A172 (cell line): ENCODE results near the gene RBBP8. TPM values are rescaled to one million over a fixed set of nuclear protein-coding genes. Genes with fewer than 3 reads are reported as not detected.
"Not testable (repeated sequence)": the region's sequence is repeated elsewhere in the genome, so short reads cannot be mapped to it uniquely, and the experiment has no call there.

Experiments
- DNase-seq: peaks from one replicate; pipeline ENCODE4 v3.0.0-alpha.2; 2015; ENCODE audit warnings: low spot score
- total RNA-seq: library from RNA; depleted of rRNA; stranded (reverse); fragments of >200 nt; shearing (Covaris generic); gene quantifications from 2 replicates; pipeline ENCODE4 v1.2.3, GENCODE V29; 2014

RBBP8 gene
- total RNA-seq, 1 experiment from 2014 or later, result 95.1 TPM

GRCh38 chr18:22943847-22944246 lies 10.7 kb downstream of the RBBP8 start:
- DNase-seq, result no peak

- no peak for DNase-seq
Observed at GRCh38 chr18:22946217-22946616, 13.1 kb downstream of the RBBP8 start.

- DNase-seq, result no peak
Observed at GRCh38 chr18:22946846-22947245, 13.7 kb downstream of the RBBP8 start.

- no peak for DNase-seq
Observed at GRCh38 chr18:22951823-22952222, 18.7 kb downstream of the RBBP8 start.

GRCh38 chr18:22952525-22952924 lies 19.4 kb downstream of the RBBP8 start:
- no peak for DNase-seq

- DNase-seq, result not testable (repeated sequence)
Observed at GRCh38 chr18:22953982-22954381, 20.9 kb downstream of the RBBP8 start.

- no peak for DNase-seq
Observed at GRCh38 chr18:22956226-22956625, 23.1 kb downstream of the RBBP8 start.

GRCh38 chr18:22961156-22961555 lies 28.0 kb downstream of the RBBP8 start:
- DNase-seq, result no peak

GRCh38 chr18:22962004-22962403 lies 28.9 kb downstream of the RBBP8 start:
- no peak for DNase-seq

- no peak for DNase-seq
Observed at GRCh38 chr18:22964116-22964515, 31.0 kb downstream of the RBBP8 start.

- no peak for DNase-seq
Observed at GRCh38 chr18:22964722-22965121, 31.6 kb downstream of the RBBP8 start.

GRCh38 chr18:22971038-22971437 lies 37.9 kb downstream of the RBBP8 start:
- no peak for DNase-seq

- no peak for DNase-seq
Observed at GRCh38 chr18:22974001-22974400, 40.9 kb downstream of the RBBP8 start.

GRCh38 chr18:22974707-22975106 lies 41.6 kb downstream of the RBBP8 start:
- no peak for DNase-seq

GRCh38 chr18:22975508-22975907 lies 42.4 kb downstream of the RBBP8 start:
- DNase-seq, result no peak

GRCh38 chr18:22977847-22978701 lies 44.9 kb downstream of the RBBP8 start:
- peak; percentile 82 for DNase-seq

GRCh38 chr18:22980394-22980793 lies 47.3 kb downstream of the RBBP8 start:
- DNase-seq, result no peak

GRCh38 chr18:22981274-22982133 lies 48.4 kb downstream of the RBBP8 start:
- no peak for DNase-seq

GRCh38 chr18:22983175-22983574 lies 50.0 kb downstream of the RBBP8 start:
- peak; percentile 21 for DNase-seq

GRCh38 chr18:22985250-22985649 lies 52.1 kb downstream of the RBBP8 start:
- no peak for DNase-seq

GRCh38 chr18:22987547-22988189 lies 54.5 kb downstream of the RBBP8 start:
- no peak for DNase-seq

GRCh38 chr18:22988208-22988607 lies 55.1 kb downstream of the RBBP8 start:
- no peak for DNase-seq
